Stomach smooth muscle (tissue), 2 donors: ENCODE results near the gene APOO.
"Not testable (repeated sequence)": the region's sequence is repeated elsewhere in the genome, so short reads cannot be mapped to it uniquely, and the experiment has no call there.

ENCODE experiments used
- H3K27ac ChIP-seq: one replicate; pipeline ENCODE4 v1.7.0; 2013; ENCODE audit warnings: mild to moderate bottlenecking, low read length, inconsistent platforms
- H3K27me3 ChIP-seq, 2 donors: one replicate each; pipeline ENCODE4 v1.7.0; 2013; ENCODE audit warnings: low read length in 2 of 2; ENCODE audit not compliant: insufficient read depth in 2 of 2, control insufficient read depth in 1 of 2
- H3K36me3 ChIP-seq, 2 donors: one replicate each; pipeline ENCODE4 v1.7.0; 2013; ENCODE audit warnings: low read length in 2 of 2; ENCODE audit not compliant: control insufficient read depth in 2 of 2, insufficient read depth in 2 of 2
- H3K4me1 ChIP-seq: one replicate; pipeline ENCODE4 v1.7.0; 2013; ENCODE audit warnings: low read length; ENCODE audit not compliant: control insufficient read depth, insufficient read depth
- H3K4me3 ChIP-seq, 2 donors: one replicate each; pipeline ENCODE4 v1.7.0; 2013; ENCODE audit warnings: low read length in 2 of 2
- H3K9ac ChIP-seq, 2 donors: one replicate each; pipeline ENCODE4 v1.7.0; 2013; ENCODE audit warnings: low read length in 2 of 2, mild to moderate bottlenecking in 1 of 2
- H3K9me3 ChIP-seq, 2 donors: one replicate each; pipeline ENCODE4 v1.7.0; 2013; ENCODE audit warnings: low read length in 2 of 2; ENCODE audit not compliant: control insufficient read depth in 2 of 2
- donor health status: healthy.
- donor health status: Pancreatic carcinoma.

The APOO gene

GRCh38 chrX:23904096-23904495, 3.6 kb downstream of the APOO start:
- Histone ChIP-seq H3K36me3 (no peaks in the 10 kb centered on the region), H3K27me3 (peaks cover 0 to 2% of the 10 kb centered on the region in 2 donors), H3K27ac (no peak overlapping the region), H3K9ac (no peak overlapping the region), H3K4me1 (peaks cover 2% of the 10 kb centered on the region), H3K9me3 (no peaks in the 10 kb centered on the region), H3K4me3 (no peak overlapping the region)

DNA sequence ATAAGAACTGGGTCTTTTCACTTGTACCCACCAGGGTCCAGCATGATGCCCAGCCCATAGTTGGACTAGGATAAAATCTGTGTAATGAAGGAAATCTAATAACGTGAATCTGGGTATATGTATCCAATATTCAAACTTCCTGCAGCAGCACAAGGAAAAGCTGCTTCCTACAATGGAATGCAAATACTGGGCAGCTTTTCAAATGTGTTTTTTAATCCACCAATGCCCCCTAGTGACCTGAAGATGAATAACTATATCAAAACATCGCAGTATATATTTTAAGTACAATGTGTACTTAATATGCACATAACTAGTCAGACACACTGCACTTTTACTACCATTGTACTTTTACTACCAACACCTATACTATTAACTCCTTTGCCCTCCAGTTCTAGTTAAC, 5.3 kb downstream of the APOO start:
- H3K4me1 ChIP-seq = peaks cover 2% of the 10 kb centered on the region
- no peaks in the 10 kb centered on the region for H3K36me3 ChIP-seq
- peaks cover 0 to 2% of the 10 kb centered on the region in 2 donors for H3K27me3 ChIP-seq
- H3K9me3 ChIP-seq = no peaks in the 10 kb centered on the region
- peak overlapping the region; percentile 46 to 54 for H3K4me3 ChIP-seq
- H3K9ac ChIP-seq = no peak overlapping the region
- no peak overlapping the region for H3K27ac ChIP-seq

- Histone ChIP-seq H3K36me3 (no peaks in the 10 kb centered on the region), H3K4me3 (peak overlapping the region; percentile 46 to 54), H3K9me3 (no peaks in the 10 kb centered on the region), H3K9ac (peak overlapping the region; percentile 6 to 28), H3K4me1 (peaks cover 2% of the 10 kb centered on the region), H3K27ac (no peak overlapping the region), H3K27me3 (peaks cover 0 to 2% of the 10 kb centered on the region in 2 donors)
These were observed 5.9 kb downstream of the APOO start for GRCh38 chrX:23901805-23902204.

DNA sequence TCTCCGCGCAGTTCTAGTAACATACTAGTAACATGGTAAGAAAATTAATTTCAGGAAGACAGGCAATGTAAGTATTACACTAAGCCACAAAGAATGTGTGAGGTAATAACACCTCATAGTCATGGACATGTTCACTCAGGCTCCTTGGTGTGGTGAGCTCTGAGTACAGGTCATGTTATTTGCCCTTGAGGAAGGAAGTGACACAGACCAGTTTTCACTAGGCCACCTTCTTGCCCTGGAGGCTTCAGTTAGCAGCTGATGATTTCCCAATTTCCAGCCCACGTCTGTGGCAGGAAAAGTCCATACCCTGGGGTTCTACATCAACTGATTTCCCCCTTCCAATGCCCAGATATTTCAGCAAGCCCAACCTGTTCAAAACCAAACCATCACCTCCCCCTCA, 6.7 kb downstream of the APOO start:
- H3K4me1 ChIP-seq = peaks cover 2% of the 10 kb centered on the region
- H3K27me3 ChIP-seq = peaks cover 0 to 2% of the 10 kb centered on the region in 2 donors
- H3K27ac ChIP-seq = no peak overlapping the region
- no peak overlapping the region for H3K4me3 ChIP-seq
- no peak overlapping the region for H3K9ac ChIP-seq
- no peaks in the 10 kb centered on the region for H3K36me3 ChIP-seq
- no peaks in the 10 kb centered on the region for H3K9me3 ChIP-seq

GRCh38 chrX:23900220-23900797, 7.4 kb downstream of the APOO start:
- Histone ChIP-seq H3K9ac (no peak overlapping the region), H3K4me3 (no peak overlapping the region), H3K27ac (no peak overlapping the region), H3K27me3 (no peaks in the 10 kb centered on the region), H3K4me1 (no peaks in the 10 kb centered on the region), H3K36me3 (no peaks in the 10 kb centered on the region), H3K9me3 (no peaks in the 10 kb centered on the region)

DNA sequence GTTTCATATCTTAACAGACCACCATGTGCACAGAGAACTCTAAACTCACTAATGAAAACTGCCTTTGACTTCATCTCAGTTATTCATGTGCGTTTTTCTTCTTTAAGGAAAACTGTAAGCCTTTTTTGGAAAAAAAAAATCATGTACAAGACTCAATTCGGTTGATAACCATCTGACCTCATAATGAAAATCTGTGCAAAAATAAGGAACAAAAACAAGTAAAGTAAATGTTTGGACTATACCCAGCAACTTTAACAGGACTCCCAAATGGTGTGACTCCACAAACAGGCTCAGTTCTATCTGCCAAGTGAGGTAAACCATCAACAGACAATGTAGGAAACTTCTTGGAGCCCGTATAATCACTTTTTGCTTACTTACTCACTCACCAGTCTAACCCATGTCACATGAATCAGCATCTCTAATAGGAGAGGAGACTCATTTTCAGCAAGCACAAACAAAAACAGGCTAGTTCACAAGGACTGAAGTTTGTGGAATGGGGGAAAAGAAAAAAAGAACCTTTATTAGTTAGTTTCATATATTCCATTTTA, 9.3 kb downstream of the APOO start:
- Histone ChIP-seq H3K4me1 (no peaks in the 10 kb centered on the region), H3K9me3 (no peaks in the 10 kb centered on the region), H3K27me3 (no peaks in the 10 kb centered on the region), H3K27ac (no peak overlapping the region), H3K36me3 (no peaks in the 10 kb centered on the region), H3K4me3 (no peak overlapping the region), H3K9ac (no peak overlapping the region)

DNA sequence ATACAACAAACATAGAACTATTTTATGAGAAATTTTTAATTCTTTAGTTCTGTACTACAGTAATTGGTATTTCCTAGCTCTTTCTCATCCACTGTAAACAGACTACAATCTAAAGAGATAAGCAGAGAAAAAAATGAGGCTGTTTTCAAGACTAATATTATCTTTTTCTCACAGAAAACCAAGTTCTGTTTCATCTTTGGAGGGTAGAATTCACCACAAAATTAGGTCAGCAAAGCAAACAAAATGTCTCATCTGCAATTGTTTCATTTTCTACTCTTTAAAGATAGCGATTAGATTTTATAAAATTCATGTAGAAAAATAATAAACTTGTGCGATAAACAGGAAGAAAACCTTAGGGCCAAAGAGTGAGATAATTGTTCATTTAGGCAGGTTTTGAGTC, 10.8 kb downstream of the APOO start:
- H3K4me1 ChIP-seq = no peaks in the 10 kb centered on the region
- no peak overlapping the region for H3K27ac ChIP-seq
- no peak overlapping the region for H3K4me3 ChIP-seq
- H3K36me3 ChIP-seq = no peaks in the 10 kb centered on the region
- no peaks in the 10 kb centered on the region for H3K9me3 ChIP-seq
- no peak overlapping the region for H3K9ac ChIP-seq
- no peaks in the 10 kb centered on the region for H3K27me3 ChIP-seq

DNA sequence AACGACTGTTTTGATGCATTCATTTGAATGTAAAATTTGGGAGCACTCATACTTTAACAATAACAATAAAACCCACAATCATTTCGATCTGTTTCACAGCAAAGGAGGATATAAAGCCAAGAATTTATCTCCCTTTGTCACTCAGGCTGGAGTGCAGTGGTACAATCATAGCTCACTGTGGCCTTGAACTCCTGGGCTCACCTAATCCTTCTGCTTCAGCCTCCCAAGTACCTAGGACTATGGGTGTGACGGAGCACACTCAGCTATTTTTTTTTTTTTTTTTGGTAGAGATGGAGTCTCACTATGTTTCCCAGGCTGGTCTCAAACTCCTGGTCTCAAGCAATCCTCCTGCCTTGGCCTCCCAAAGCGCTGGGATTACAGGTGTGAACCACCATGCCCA, 11.2 kb downstream of the APOO start:
- not testable (repeated sequence) for H3K9ac ChIP-seq, H3K4me1 ChIP-seq, H3K27ac ChIP-seq, H3K9me3 ChIP-seq, H3K4me3 ChIP-seq, H3K36me3 ChIP-seq, H3K27me3 ChIP-seq

GRCh38 chrX:23894993-23895392, 12.7 kb downstream of the APOO start:
- H3K4me3 ChIP-seq, H3K27me3 ChIP-seq, H3K9me3 ChIP-seq, H3K9ac ChIP-seq, H3K36me3 ChIP-seq, H3K27ac ChIP-seq, H3K4me1 ChIP-seq: not testable (repeated sequence)

DNA sequence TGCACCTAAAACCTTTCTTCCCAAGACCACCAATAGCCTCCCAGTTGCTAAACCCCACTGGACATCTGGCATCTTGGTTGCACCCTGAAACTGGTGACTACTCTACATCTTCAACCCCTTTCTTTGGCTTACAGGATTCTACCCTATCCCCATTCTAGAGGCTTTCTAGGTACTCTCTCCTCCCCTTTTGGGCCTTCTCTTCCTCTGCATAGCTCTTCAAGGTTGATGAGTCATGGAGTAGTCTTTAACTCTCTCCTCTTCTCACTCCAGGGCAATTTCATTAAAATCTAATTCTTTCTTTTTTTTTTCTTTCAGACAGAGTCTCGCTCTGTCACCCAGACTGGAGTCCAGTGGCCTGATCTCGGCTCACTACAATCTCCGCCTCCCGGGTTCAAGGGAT, 16.8 kb downstream of the APOO start:
- Histone ChIP-seq H3K9me3 (no peaks in the 10 kb centered on the region), H3K9ac (no peak overlapping the region), H3K4me3 (no peak overlapping the region), H3K36me3 (no peaks in the 10 kb centered on the region), H3K27me3 (peaks cover 0 to 2% of the 10 kb centered on the region in 2 donors), H3K4me1 (no peaks in the 10 kb centered on the region), H3K27ac (no peak overlapping the region)

DNA sequence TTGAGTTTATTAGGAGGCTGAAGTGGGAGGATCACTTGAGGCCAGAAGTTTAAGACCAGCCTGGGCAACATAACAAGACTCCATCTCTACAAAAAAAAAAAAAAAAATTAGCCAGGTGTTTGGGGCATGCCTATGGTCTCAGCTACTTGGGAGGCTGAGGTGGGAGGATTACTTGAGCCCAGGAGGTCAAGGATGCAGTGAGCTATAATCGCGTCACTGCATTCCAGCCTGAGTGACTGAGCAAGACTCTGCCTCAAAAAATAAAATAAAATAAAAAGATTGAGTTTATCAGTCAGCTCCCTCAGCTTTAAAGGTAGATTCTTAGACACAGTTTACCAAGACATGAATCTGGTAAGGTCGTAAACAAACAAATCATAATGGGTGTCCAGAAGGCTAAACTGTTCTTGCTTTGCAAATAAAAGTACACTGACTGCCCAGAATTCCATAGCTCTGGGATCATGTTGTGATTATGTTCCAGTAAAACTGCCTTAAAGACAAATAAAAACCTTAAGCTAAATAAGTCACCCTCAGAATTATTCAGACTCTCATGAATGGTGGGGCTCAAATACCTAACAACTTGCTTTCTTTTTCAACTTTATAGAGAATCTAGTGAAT, 18.7 kb downstream of the APOO start:
- H3K27me3 ChIP-seq = peaks cover 0 to 2% of the 10 kb centered on the region in 2 donors
- H3K9me3 ChIP-seq = no peaks in the 10 kb centered on the region
- H3K9ac ChIP-seq = no peak overlapping the region
- H3K4me1 ChIP-seq = no peaks in the 10 kb centered on the region
- H3K27ac ChIP-seq = no peak overlapping the region
- H3K4me3 ChIP-seq = no peak overlapping the region
- H3K36me3 ChIP-seq = no peaks in the 10 kb centered on the region
